ENCODE results near the gene LAMC2.

DNA sequence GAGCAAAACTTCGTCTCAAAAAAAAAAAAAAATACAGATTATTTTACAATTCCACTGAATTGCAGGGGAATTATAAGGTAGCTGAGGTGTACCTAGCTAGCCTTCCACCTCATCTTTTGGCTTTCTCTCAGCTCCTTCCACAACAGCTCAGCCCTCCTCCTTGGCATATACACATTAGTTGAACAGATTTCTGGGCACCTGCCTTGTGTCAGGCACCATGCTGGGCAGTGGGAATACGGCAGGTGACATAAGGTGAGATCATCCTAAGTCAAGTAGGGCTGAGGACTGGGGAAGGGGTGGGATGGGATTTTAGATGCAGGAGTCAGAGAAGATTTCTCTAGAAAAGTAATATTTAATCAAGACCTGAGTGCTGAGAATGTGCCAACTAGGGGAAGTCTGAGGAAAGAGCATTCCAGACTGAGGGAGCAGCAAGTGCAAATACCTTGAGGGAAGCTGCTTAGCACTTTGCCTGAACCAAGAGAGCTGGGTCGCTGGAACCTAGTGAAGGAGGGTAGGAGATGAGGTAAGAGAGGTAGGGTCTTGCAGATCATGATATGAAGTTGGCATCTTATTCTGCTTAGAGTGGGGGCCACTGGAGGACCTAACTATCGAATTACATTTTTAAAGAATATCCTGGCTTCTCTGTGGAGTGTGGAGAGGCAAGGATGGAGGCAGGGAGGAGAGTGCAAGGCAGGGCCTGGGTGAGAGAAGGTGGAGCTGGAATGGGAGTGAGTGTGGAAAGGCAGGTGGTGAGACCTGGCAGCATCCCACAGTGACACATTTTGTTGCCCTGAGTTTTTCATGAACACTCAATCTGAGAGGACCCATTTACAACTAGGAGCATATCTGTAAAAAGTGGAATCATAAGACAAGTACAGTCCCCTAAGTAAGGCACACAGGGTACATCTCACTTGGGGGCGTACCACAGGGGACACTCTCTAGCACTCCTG is 28.2 kb downstream of the LAMC2 start:
- TF ChIP-seq SMC3 (IDR thresholded peaks at IDR 0.05; ENCODE audit: borderline replicate concordance, low read length) (no peak), RFX5 (IDR thresholded peaks at IDR 0.05; ENCODE audit: low read depth, low read length) (no peak), KAT2A (conservative IDR thresholded peaks at IDR 0.05; ENCODE audit: control insufficient read depth, low read depth, low read length) (no peak)
- TF ChIP-seq, protein P1, sequence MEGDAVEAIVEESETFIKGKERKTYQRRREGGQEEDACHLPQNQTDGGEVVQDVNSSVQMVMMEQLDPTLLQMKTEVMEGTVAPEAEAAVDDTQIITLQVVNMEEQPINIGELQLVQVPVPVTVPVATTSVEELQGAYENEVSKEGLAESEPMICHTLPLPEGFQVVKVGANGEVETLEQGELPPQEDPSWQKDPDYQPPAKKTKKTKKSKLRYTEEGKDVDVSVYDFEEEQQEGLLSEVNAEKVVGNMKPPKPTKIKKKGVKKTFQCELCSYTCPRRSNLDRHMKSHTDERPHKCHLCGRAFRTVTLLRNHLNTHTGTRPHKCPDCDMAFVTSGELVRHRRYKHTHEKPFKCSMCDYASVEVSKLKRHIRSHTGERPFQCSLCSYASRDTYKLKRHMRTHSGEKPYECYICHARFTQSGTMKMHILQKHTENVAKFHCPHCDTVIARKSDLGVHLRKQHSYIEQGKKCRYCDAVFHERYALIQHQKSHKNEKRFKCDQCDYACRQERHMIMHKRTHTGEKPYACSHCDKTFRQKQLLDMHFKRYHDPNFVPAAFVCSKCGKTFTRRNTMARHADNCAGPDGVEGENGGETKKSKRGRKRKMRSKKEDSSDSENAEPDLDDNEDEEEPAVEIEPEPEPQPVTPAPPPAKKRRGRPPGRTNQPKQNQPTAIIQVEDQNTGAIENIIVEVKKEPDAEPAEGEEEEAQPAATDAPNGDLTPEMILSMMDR (IDR thresholded peaks at IDR 0.05 in 2 of 3, conservative IDR thresholded peaks at IDR 0.05 in 1 of 3; ENCODE audit: control insufficient read depth in 2 of 3, extremely low read depth in 1 of 3, insufficient read depth in 1 of 3, low read depth in 3 of 3, low read length in 3 of 3), result no peak
